HepG2 (cell line): ENCODE results near the gene PSMC1. TPM values are rescaled to one million over a fixed set of nuclear protein-coding genes. Genes with fewer than 3 reads are reported as not detected.

ENCODE experiments used
- ARNT ChIP-seq: fragments of 450-650 bp; IDR thresholded peaks from 2 replicates; pipeline ENCODE4 v1.6.1; 2017
- CHD4 ChIP-seq: fragments of 200-600 bp; sonication (generic); IDR thresholded peaks from 2 replicates; pipeline ENCODE4 v1.7.0; 2017; ENCODE audit warnings: mild to moderate bottlenecking, low read length, borderline replicate concordance
- DNMT3B ChIP-seq: conservative IDR thresholded peaks from 2 replicates; pipeline ENCODE4 v1.6.1; 2016; ENCODE audit warnings: missing biosample characterization, control low read depth
- FOSL2 ChIP-seq: sonication (generic); formaldehyde crosslinking; IDR thresholded peaks from 2 replicates; pipeline ENCODE4 v1.4.0; 2020; ENCODE audit warnings: missing genetic modification reagents
- GFI1 ChIP-seq: sonication (generic); formaldehyde crosslinking; IDR thresholded peaks from 2 replicates; pipeline ENCODE4 v1.5.0; 2020; ENCODE audit warnings: missing genetic modification reagents, mild to moderate bottlenecking, borderline replicate concordance
- HES4 ChIP-seq: sonication (generic); formaldehyde crosslinking; IDR thresholded peaks from 2 replicates; pipeline ENCODE4 v1.9.0; 2021; ENCODE audit warnings: mild to moderate bottlenecking, missing genetic modification reagents, borderline replicate concordance
- HNF4G ChIP-seq, 2 experiments: sonication (generic) in 1 of 2; formaldehyde crosslinking in 1 of 2; IDR thresholded peaks; 2 replicates each; pipeline versions ENCODE4 v1.4.0 to v1.6.1; 2011 to 2020; ENCODE audit warnings: borderline replicate concordance in 2 of 2, low read depth in 2 of 2, mild to moderate bottlenecking in 2 of 2, low read length in 1 of 2, missing genetic modification reagents in 1 of 2, moderate library complexity in 1 of 2
- SMYD3 ChIP-seq: sonication (generic); formaldehyde crosslinking; IDR thresholded peaks from 2 replicates; pipeline ENCODE4 v1.8.1; 2023; ENCODE audit warnings: mild to moderate bottlenecking, missing genetic modification reagents
- ZHX2 ChIP-seq, 2 experiments: sonication (generic) in 1 of 2; formaldehyde crosslinking in 1 of 2; IDR thresholded peaks; 2 replicates each; pipeline versions ENCODE4 v1.6.1 to v1.9.0; 2014 to 2022; ENCODE audit warnings: antibody characterized with exemption in 1 of 2, borderline replicate concordance in 1 of 2, inconsistent platforms in 1 of 2, low read depth in 1 of 2, missing genetic modification reagents in 1 of 2
- ZNF274 ChIP-seq: sonication (generic); formaldehyde crosslinking; IDR thresholded peaks from 2 replicates; pipeline ENCODE4 v1.5.1; 2020; ENCODE audit warnings: mild to moderate bottlenecking, missing genetic modification reagents
- polyA plus RNA-seq, 8 experiments: library from polyadenylated mRNA; depleted of rRNA in 3 of 8; stranded (reverse) in 7 of 8; unstranded in 1 of 8; fragments of >200 nt; fragmentation: Illumina TruSeq in 4 of 8; extraction: Trizol in 4 of 8; gene quantifications; 2 replicates each; pipeline versions ENCODE4 v1.2.1 to v1.2.3, GENCODE V29; 2011 to 2016; ENCODE audit warnings: low read depth in 4 of 8, missing spikeins in 1 of 8, mixed read lengths in 1 of 8; ENCODE audit not compliant: insufficient read depth in 1 of 8
- total RNA-seq, 5 experiments: library from RNA; depleted of rRNA; stranded (reverse); fragments of >200 nt; fragmentation: Illumina TruSeq; extraction: Trizol; gene quantifications; 2 replicates each; pipeline ENCODE4 v1.2.3, GENCODE V29; 2016; ENCODE audit warnings: low read depth in 1 of 5
- TF ChIP-seq, protein P1 (sequence below): fragments of 450-650 bp; IDR thresholded peaks from 2 replicates; pipeline ENCODE4 v1.6.1; 2016
- TF ChIP-seq, protein P2 (sequence below): sonication (generic); formaldehyde crosslinking; IDR thresholded peaks from 2 replicates; pipeline ENCODE4 v1.4.0; 2020; ENCODE audit warnings: missing genetic modification reagents
- TF ChIP-seq, protein P3 (sequence below): sonication (generic); formaldehyde crosslinking; IDR thresholded peaks from 2 replicates; pipeline ENCODE4 v1.8.0; 2022; ENCODE audit warnings: mild to moderate bottlenecking, missing genetic modification reagents
- TF ChIP-seq, protein P4 (sequence below): sonication (generic); formaldehyde crosslinking; IDR thresholded peaks from 2 replicates; pipeline ENCODE4 v1.4.0; 2020; ENCODE audit warnings: missing genetic modification reagents

Gene PSMC1
- total and polyA plus RNA-seq, 2 of the 13 experiments (the other 11 are each of a cell fraction or from before 2014, with no cell fraction given), result 48.6 to 167 TPM

- TF ChIP-seq HNF4G (IDR thresholded peaks at IDR 0.05; ENCODE audit: borderline replicate concordance, low read depth, low read length) (no peak), HNF4G (CRISPR knock-in tag; IDR thresholded peaks at IDR 0.05; ENCODE audit: borderline replicate concordance, low read depth) (no peak), SMYD3 (CRISPR knock-in tag) (no peak), DNMT3B (CRISPR knock-in tag) (no peak), ZHX2 (IDR thresholded peaks at IDR 0.05; ENCODE audit: low read depth) (no peak), ZHX2 (CRISPR knock-in tag; IDR thresholded peaks at IDR 0.05; ENCODE audit: borderline replicate concordance) (no peak), GFI1 (no peak), HES4 (CRISPR knock-in tag) (no peak), FOSL2 (0 out of 2 replicates have a peak, but pooled peaks have one; percentile 15), ZNF274 (CRISPR knock-in tag) (no peak), CHD4 (no peak), ARNT (no peak)
- TF ChIP-seq, protein P1, sequence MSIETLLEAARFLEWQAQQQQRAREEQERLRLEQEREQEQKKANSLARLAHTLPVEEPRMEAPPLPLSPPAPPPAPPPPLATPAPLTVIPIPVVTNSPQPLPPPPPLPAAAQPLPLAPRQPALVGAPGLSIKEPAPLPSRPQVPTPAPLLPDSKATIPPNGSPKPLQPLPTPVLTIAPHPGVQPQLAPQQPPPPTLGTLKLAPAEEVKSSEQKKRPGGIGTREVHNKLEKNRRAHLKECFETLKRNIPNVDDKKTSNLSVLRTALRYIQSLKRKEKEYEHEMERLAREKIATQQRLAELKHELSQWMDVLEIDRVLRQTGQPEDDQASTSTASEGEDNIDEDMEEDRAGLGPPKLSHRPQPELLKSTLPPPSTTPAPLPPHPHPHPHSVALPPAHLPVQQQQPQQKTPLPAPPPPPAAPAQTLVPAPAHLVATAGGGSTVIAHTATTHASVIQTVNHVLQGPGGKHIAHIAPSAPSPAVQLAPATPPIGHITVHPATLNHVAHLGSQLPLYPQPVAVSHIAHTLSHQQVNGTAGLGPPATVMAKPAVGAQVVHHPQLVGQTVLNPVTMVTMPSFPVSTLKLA, result peak; percentile 73
- TF ChIP-seq, protein P2, sequence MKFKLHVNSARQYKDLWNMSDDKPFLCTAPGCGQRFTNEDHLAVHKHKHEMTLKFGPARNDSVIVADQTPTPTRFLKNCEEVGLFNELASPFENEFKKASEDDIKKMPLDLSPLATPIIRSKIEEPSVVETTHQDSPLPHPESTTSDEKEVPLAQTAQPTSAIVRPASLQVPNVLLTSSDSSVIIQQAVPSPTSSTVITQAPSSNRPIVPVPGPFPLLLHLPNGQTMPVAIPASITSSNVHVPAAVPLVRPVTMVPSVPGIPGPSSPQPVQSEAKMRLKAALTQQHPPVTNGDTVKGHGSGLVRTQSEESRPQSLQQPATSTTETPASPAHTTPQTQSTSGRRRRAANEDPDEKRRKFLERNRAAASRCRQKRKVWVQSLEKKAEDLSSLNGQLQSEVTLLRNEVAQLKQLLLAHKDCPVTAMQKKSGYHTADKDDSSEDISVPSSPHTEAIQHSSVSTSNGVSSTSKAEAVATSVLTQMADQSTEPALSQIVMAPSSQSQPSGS, result peak; percentile 19; the same call in 1 of the 2 replicates
- TF ChIP-seq, protein P3, sequence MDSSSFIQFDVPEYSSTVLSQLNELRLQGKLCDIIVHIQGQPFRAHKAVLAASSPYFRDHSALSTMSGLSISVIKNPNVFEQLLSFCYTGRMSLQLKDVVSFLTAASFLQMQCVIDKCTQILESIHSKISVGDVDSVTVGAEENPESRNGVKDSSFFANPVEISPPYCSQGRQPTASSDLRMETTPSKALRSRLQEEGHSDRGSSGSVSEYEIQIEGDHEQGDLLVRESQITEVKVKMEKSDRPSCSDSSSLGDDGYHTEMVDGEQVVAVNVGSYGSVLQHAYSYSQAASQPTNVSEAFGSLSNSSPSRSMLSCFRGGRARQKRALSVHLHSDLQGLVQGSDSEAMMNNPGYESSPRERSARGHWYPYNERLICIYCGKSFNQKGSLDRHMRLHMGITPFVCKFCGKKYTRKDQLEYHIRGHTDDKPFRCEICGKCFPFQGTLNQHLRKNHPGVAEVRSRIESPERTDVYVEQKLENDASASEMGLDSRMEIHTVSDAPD (CRISPR knock-in tag), result no peak
- TF ChIP-seq, protein P4, sequence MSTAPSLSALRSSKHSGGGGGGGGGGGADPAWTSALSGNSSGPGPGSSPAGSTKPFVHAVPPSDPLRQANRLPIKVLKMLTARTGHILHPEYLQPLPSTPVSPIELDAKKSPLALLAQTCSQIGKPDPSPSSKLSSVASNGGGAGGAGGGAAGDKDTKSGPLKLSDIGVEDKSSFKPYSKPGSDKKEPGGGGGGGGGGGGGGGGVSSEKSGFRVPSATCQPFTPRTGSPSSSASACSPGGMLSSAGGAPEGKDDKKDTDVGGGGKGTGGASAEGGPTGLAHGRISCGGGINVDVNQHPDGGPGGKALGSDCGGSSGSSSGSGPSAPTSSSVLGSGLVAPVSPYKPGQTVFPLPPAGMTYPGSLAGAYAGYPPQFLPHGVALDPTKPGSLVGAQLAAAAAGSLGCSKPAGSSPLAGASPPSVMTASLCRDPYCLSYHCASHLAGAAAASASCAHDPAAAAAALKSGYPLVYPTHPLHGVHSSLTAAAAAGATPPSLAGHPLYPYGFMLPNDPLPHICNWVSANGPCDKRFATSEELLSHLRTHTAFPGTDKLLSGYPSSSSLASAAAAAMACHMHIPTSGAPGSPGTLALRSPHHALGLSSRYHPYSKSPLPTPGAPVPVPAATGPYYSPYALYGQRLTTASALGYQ (CRISPR knock-in tag), result no peak
These were observed 48.8 kb downstream of the PSMC1 start (continued) for GRCh38 chr14:90305176-90305601.
